Activated CD8-positive, alpha-beta memory T cell treated with anti-CD3 and anti-CD28 coated beads, Interleukin-2, amount 50 U/mL, for 24 hours (primary cell): Measurements from ENCODE around the gene OLFML3.

ENCODE experiments used
- DNase-seq: peaks from one replicate; pipeline ENCODE4 v3.0.0-alpha.2; 2020; ENCODE audit errors: extremely low read depth

Gene OLFML3

GRCh38 chr1:113949007-113949406, 30.3 kb upstream of the OLFML3 start:
- no peak for DNase-seq

GRCh38 chr1:113950908-113951307, 28.4 kb upstream of the OLFML3 start:
- no peak for DNase-seq

GRCh38 chr1:113951719-113952118, 27.6 kb upstream of the OLFML3 start:
- no peak for DNase-seq

DNA sequence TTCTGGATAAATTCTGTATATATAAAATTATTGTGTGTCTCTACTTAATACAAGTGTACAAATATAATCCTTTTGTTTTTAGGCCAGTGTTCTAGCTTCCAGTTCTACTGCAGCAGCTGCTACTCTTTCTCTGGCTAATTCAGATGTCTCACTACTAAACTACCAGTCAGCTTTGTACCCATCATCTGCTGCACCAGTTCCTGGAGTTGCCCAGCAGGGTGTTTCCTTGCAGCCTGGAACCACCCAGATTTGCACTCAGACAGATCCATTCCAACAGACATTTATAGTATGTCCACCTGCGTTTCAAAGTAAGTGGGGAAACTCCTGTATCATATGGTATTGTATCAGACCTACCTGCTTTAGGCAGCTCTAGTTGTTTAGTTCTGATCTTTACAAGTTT, 21.3 kb upstream of the OLFML3 start:
- no peak for DNase-seq

GRCh38 chr1:113958691-113959090, 20.6 kb upstream of the OLFML3 start:
- DNase-seq, result no peak

GRCh38 chr1:113963281-113963906, 15.9 kb upstream of the OLFML3 start:
- DNase-seq, result no peak

- DNase-seq, result no peak
Observed at GRCh38 chr1:113965703-113966412, 13.4 kb upstream of the OLFML3 start.

GRCh38 chr1:113972954-113973353, 6.3 kb upstream of the OLFML3 start:
- DNase-seq, result no peak

DNA sequence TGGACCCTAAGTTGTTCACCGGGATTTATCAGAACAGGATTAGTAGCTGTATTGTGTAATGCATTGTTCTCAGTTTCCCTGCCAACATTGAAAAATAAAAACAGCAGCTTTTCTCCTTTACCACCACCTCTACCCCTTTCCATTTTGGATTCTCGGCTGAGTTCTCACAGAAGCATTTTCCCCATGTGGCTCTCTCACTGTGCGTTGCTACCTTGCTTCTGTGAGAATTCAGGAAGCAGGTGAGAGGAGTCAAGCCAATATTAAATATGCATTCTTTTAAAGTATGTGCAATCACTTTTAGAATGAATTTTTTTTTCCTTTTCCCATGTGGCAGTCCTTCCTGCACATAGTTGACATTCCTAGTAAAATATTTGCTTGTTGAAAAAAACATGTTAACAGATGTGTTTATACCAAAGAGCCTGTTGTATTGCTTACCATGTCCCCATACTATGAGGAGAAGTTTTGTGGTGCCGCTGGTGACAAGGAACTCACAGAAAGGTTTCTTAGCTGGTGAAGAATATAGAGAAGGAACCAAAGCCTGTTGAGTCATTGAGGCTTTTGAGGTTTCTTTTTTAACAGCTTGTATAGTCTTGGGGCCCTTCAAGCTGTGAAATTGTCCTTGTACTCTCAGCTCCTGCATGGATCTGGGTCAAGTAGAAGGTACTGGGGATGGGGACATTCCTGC, 3.9 kb upstream of the OLFML3 start:
- no peak for DNase-seq

- DNase-seq, result no peak
Observed at GRCh38 chr1:113976609-113977278, 2.5 kb upstream of the OLFML3 start.

GRCh38 chr1:113977906-113978305, 1.4 kb upstream of the OLFML3 start:
- no peak for DNase-seq

DNA sequence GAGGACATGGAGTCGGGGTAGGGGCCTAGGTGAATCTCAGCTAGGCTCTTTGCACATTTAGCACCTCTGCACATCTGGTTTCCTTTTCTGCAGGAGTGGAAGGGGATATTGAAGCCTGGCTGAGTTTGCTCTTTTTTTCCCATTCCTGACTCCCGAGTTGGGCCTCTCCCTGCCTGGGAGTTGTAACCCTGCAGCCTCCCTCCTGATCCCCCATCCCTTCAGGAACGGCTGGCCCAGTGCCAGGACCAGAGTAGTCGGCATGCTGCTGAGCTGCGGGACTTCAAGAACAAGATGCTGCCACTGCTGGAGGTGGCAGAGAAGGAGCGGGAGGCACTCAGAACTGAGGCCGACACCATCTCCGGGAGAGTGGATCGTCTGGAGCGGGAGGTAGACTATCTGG, 836 bp downstream of the OLFML3 start:
- DNase-seq, result no peak

- DNase-seq, result no peak
Observed at GRCh38 chr1:113981962-113982931, 3.0 kb downstream of the OLFML3 start.

- DNase-seq, result no peak
Observed at GRCh38 chr1:113982949-113983348, 3.7 kb downstream of the OLFML3 start.

- no peak for DNase-seq
Observed at GRCh38 chr1:113983391-113983790, 4.1 kb downstream of the OLFML3 start.

- DNase-seq, result no peak
Observed at GRCh38 chr1:113983826-113984225, 4.6 kb downstream of the OLFML3 start.

DNA sequence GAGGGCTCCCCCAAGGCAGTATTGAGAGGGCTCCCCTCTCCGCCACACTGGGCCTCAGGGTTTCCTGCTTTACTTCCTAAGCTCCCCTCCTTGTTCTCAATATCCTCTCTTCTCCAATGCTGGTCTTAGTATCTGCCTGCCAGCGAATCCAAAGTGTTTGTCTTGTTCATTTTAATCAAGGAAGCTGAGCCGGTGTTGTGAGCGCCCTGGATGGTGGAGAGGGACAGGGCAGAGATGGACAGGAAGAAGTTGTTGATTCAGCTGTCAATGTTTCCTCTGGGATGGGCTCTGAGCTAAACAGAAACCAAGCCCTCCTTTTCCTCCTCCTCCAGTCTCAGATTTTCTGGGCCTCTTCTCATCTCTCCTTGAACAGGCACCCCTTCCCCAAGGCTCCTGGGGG, 5.4 kb downstream of the OLFML3 start:
- no peak for DNase-seq

- DNase-seq, result no peak
Observed at GRCh38 chr1:113986802-113987201, 7.5 kb downstream of the OLFML3 start.

- DNase-seq, result no peak
Observed at GRCh38 chr1:113987259-113987658, 8.0 kb downstream of the OLFML3 start.

DNA sequence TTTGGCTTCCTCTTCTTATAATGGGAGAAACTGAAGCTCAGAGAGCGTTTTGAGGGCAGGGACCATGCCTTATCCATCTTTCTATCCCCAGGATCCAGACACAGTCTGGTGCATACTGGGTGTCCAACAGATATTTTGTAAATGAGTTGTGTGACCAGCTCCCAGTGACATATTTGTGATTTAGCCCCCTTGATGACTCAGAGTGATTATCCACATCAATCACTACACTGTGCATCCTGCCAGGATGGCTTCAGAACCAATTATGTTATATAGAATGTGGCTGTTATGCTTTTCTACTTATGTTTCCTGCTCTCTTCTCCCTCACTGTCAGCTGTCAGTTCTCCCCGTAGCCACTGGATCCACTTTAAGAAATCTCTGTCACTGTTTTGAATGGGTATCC, 11.3 kb downstream of the OLFML3 start:
- DNase-seq, result no peak

- DNase-seq, result no peak
Observed at GRCh38 chr1:113990961-113991360, 11.7 kb downstream of the OLFML3 start.
